Skeletal muscle cell (primary cell): Measurements from ENCODE around the gene PRR30.

ENCODE experiments used
- DNase-seq: peaks from one replicate; pipeline ENCODE4 v3.0.0-alpha.2; 2010; ENCODE audit warnings: low read depth
- H3K4me3 ChIP-seq: 2 replicates; pipeline ENCODE4 v1.5.1; 2011; ENCODE audit warnings: low read depth, mild to moderate bottlenecking, control low read depth, low read length, moderate library complexity

Gene PRR30

DNA sequence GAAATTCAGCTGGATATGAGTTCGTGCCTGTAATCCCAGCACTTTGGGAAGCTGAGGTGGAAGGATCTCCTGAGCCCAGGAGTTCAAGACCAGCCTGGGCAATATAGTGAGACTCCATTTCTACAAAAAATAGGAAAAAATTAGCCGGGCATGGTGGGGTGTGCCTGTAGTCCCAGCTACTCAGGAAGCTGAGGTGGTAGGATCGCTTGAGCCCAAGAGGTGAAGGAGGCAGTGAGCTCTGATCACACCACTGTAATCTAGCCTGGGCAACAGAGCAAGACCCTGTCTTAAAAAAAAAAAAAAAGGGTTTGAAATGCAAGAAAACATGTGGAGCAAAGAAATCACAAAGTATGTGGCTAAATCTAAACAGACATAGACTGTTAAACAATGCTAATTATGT is 30.1 kb downstream of the PRR30 start:
- no peak overlapping the region for H3K4me3 ChIP-seq

DNA sequence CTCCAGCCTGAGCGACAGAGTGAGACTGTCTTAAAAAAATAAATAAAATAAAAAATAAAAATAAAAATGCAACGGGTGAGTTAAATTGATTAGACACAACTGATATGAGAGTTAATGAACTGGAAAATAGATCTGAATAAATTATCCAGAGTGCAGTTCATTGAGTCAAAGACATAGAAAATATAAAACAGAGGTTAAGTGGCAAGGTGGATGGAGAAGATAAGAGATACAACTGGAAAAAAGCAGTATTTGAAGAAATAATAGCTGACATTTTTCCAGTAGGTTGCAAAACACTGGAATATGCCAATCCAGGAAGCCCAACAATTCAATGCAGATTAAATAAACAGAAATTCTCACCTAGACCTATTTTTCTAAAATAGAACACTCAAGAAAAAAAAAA is 31.0 kb downstream of the PRR30 start:
- H3K4me3 ChIP-seq = no peak overlapping the region
- DNase-seq = no peak

More for the DNA sequence above, 30.1 kb downstream of the PRR30 start:
- no peak for DNase-seq

DNA sequence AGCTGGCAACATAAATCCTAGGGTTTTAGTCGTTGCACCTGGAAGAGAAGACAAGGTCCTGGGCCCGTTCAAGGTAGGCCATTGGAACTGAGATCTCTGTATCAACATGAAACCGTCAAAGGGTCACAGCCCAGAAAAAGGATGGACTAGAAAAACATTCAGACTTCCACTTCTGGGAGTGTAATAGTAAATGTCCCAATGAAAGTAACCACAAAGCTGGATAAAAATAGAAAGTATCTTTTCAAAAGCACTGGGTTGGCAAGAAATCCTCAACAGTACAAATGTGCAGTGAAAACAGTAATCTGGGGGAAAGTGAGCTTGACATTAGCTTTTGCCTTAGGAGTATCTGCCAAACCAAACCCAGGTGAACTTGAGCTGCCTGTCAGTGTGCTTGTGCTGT is 33.2 kb downstream of the PRR30 start:
- no peak overlapping the region for H3K4me3 ChIP-seq
- no peak for DNase-seq

DNA sequence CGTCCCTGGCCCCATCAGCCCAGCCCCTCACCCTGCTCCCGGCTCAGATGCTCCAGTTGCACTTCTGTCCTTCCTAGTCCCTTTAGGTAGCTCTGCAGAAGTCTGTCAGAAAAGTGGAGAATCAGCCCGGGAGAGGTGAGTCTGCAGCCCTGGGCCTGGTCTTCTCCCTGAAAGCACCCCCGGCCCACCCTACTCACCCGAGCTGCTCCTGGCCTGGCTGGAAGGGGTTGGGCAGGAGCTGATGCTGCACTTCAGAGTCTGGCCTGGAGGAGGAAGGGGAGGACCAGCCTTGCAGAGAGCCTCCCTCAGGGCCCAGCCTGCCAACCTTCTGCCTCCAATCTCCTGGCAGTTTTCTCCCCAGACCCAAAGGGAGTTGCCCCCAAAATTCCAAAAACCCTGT is 36.9 kb downstream of the PRR30 start:
- no peak for DNase-seq
- no peak overlapping the region for H3K4me3 ChIP-seq

DNA sequence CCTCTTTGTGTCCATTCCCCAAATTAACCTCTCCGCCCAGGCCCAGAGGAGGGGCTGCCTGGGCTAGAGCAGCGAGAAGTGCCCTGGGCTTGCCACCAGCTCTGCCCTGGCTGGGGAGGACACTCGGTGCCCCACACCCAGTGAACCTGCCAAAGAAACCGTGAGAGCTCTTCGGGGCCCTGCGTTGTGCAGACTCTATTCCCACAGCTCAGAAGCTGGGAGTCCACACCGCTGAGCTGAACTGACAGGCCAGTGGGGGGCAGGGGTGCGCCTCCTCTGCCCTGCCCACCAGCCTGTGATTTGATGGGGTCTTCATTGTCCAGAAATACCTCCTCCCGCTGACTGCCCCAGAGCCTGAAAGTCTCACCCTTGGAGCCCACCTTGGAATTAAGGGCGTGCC is 39.2 kb downstream of the PRR30 start:
- no peak for DNase-seq
- no peak overlapping the region for H3K4me3 ChIP-seq

DNA sequence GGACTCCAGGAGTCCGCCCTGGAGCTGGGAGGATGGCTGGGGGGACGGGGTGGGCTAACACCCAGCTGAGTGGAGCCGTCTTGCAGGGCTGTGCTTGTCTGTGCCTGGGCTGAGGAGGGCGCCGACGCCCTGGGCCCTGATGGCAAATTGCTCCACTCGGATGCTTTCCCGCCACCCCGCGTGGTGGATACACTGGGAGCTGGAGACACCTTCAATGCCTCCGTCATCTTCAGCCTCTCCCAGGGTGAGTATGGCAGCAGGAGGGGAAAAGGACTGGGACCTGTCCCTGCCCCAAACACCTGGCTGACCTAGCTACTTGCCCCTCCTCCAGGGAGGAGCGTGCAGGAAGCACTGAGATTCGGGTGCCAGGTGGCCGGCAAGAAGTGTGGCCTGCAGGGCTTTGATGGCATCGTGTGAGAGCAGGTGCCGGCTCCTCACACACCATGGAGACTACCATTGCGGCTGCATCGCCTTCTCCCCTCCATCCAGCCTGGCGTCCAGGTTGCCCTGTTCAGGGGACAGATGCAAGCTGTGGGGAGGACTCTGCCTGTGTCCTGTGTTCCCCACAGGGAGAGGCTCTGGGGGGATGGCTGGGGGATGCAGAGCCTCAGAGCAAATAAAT is 39.8 kb downstream of the PRR30 start:
- DNase-seq = no peak
- H3K4me3 ChIP-seq = no peak overlapping the region

DNA sequence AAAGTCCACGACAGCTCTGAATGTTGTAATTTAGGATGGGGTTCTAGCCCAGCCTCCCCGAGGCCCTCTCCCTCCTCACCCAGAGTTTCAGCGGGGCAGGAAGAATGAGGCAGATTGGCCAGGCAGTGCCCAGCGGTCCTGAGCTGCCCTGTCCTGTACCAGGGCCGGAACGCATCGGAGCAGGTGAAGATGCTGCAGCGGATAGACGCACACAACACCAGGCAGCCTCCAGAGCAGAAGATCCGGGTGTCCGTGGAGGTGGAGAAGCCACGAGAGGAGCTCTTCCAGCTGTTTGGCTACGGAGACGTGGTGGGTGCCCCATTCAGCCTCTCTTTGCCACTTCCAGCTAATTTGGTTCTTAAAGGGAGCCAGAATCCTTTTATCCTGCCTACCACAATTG is 41.9 kb downstream of the PRR30 start:
- H3K4me3 ChIP-seq = no peak overlapping the region
- no peak for DNase-seq

DNA sequence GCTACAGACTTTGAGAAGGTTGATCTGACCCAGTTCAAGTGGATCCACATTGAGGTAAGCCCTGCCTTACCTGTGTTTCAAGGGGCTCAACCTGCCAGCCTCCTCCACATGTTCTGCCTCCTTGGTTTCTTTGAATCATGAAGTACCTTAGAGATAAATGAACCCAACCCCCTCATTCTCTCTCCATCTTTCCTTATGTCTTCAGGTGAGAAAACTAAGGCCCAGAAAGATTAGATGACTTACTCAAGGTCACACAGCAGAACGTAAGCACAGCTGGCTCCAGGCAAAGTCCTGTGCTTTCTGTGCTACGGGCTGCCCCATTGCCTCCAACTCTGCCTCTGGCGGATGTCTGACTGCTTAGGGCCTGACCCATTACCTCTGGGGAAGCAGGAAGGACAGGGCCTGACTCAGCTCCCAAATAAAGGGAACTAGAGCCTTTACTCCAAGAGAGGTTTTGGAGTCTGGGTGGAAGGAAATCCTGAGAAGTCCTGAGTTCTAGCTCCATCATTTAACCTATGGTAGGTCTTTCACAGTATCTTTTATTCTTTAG is 42.4 kb downstream of the PRR30 start:
- no peak for DNase-seq

DNA sequence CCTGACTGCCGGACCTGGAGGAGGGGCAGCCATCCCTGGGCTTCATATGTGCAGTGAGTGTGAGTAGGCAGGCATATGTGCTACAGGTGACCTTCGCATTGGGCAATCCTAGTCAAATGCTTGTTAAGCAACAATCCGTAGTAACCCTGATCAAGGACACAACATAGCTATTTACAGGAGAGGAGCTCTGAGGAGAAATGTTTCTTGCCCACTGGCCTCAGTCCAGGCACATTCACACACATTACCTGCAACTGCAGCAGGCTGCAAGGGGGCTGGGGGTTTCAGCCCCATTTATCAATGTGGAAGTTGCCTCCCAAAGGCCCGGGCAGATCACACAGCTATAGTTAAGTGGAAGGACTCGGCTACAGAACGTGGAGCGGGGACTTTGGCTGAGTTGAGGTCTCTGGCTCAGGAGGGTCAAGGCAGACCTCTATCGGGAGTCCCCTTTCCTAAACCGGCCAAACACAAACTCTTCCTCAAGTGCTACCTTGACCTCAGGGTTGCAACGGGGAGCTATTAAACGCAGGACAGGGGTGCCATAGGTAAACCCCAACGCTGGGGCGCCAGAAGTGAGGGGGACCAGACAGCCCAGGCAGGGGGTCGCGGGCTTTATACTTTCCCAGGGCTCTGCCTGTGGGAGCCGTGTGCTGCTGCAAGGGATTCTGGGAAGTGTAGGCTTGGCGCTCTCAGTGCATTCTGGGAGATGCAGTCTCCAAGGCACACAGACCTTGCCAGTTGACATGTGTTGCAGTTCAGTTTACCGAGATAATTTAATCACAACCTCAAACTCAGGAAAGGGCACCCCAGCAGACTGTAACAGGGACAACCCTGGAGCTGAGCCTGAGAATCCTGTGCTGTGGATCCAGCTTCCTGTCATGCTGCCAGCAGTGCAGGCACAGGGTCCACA is 43.2 kb downstream of the PRR30 start:
- no peak for DNase-seq
- H3K4me3 ChIP-seq = peak overlapping the region; percentile 20

More for the DNA sequence above, 42.4 kb downstream of the PRR30 start:
- no peak overlapping the region for H3K4me3 ChIP-seq

DNA sequence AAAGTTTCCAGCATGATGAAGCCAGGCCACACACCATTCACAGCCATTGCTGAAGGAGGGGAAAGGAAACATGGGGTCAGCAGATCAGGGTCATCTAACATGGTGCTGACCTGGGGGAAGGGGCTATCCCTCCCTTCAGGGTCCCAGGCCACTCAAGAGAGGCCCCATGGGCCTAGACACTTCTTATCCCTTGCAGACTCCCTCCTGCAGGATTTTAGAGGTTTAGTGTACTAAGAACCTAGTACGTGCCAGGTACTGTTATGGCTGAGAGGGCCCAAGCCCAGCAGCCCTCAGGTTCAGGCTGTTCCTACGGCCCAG is 43.8 kb downstream of the PRR30 start:
- no peak overlapping the region for H3K4me3 ChIP-seq
- no peak for DNase-seq

DNA sequence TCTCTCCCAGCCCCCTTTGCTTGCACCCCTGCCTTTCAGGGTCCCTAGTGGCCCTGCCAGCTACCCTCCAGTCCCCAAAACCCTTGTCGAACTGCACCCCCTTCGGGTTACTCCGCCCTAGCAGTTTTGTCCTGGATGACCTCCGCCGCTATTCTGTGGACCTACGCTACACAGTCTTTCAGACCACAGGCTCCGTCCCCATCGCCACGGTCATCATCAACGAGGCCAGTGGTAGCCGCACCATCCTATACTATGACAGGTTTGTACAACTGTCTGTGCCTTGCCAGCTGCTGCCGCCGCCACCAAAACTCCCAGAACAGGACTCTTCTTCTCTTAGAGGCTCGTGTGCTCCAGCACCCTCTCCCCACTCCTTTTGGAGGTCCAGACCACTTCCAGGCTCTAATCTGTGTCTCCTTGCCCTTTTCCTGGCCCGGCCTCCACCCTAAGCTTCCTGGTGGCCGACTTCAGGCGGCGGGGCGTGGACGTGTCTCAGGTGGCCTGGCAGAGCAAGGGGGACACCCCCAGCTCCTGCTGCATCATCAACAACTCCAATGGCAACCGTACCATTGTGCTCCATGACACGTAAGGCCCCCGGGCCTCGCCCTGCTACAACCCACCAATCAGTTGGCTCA is 44.7 kb downstream of the PRR30 start:
- no peak overlapping the region for H3K4me3 ChIP-seq

DNA sequence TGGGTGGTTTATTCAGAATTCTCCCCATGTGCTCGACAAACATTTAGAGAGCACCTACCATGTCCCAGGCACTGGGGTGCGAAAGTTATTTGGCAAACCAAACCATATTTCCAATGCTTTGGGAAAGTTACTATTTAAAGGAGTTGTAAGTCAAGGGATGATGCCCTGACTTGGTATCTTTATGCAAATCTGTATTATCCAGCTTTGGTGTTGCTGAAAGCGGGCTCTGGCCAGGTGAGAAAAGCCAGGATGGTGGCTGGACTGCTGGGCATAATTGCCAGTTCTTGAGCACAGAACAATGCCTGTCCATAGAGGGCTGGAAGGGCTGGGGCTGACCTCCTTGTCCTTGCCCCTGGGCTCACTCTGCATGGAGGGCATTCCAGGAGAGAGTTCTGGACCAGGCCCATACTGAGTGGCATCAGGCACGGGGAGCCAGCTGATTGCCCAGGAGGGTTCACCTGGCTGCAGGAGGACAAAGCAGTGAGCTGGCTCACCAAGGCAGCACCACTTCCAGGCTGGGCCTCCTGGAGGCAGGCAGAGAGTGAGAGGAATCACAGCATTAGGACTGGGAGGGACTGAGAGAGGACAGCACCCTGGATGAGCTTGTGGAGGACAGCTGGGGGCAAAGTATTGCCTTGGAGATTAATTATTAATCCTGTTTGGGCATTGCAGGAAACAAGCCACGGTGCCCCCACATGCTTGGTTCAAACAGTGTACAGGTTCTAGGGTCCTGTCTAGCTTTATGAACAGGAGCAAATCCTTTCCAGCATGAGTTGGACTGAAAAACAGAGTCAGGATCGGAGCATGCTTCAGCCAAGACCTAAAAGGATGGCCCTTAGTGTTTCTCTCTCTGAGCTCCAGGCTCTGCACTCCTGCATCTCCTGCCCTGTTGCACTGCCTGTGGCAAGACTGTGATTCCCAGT is 45.5 kb downstream of the PRR30 start:
- no peak for DNase-seq
- no peak overlapping the region for H3K4me3 ChIP-seq

More for the DNA sequence above, 44.7 kb downstream of the PRR30 start:
- no peak for DNase-seq

DNA sequence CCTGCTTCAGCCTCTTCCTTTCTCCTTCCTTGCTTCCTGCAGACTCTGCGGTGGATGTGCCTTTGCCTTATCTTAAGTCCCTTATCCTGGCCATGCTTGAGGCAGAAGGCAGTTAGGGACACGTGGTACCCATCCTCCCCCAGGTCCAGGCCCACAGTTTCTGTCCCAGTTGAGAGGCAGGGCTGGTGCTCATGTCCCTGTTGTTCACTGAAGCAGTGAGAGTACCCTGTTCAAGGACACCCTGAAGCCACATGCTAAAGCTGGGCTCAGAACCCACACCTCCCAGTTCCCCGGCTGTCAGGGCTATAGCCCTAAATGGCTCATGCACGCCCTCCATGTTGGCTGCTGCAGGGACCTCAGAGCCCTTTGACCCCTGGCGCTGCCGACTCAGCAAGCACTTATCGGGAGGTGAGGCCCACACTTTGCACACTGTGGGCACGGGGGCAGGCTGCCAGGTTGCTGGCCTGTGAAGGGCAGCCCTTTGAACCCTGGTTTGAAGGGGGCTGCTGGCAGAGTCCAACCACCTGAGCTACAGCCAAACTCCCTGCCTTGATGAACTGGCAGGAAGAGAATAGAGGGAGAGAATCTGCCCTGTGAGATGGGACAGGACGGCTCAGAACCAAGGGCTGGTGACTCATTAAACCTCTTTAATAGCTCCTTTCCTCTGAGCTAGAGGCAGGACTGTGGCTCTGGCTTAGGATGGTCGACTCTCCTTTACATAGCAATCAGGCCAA is 46.3 kb downstream of the PRR30 start:
- DNase-seq = no peak
- no peak overlapping the region for H3K4me3 ChIP-seq

DNA sequence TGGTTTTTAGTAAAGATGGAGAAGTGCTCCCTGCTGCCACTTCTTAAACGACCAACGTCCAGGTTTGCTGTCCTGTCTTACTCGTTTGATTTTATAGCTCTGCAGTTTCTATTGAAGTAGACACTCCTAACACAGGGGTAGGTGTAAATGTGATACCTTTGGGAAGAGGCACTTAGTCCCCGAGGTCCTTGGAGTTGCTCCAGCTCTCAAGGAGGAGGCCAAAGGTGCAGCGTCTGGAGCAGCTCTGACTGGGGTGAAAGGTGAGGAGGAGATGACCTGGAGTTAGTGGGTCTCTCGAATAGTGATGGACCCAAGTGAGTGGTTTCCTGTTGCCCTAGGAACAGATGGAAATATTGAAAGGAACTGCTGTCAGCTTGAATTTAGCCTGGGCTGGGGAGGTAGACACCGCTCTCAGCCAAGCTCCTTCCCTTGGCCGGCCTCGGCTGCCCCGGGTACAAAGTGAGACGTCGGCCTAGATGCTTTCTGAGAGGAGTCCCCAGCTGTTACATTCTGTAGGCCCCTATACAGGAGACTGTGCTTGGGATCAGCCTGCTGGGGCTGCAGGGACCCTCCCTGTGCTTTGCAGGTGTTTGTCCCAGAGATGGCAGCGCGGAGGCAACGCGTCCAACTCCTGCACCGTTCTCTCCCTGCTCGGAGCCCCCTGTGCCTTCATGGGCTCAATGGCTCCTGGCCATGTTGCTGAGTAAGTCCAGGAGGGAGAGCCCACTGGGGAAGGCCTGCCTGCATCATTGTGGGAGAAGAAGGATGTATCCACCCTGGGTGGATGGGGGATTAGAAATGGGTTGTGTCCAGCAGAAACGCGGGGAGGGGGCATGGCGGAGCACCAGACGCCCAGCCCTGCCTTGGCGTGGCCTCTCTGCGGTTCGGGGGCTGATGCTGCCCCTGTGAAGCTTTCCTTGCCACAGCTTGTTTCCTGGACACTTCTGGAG is 47.2 kb downstream of the PRR30 start:
- no peak overlapping the region for H3K4me3 ChIP-seq
- no peak for DNase-seq

DNA sequence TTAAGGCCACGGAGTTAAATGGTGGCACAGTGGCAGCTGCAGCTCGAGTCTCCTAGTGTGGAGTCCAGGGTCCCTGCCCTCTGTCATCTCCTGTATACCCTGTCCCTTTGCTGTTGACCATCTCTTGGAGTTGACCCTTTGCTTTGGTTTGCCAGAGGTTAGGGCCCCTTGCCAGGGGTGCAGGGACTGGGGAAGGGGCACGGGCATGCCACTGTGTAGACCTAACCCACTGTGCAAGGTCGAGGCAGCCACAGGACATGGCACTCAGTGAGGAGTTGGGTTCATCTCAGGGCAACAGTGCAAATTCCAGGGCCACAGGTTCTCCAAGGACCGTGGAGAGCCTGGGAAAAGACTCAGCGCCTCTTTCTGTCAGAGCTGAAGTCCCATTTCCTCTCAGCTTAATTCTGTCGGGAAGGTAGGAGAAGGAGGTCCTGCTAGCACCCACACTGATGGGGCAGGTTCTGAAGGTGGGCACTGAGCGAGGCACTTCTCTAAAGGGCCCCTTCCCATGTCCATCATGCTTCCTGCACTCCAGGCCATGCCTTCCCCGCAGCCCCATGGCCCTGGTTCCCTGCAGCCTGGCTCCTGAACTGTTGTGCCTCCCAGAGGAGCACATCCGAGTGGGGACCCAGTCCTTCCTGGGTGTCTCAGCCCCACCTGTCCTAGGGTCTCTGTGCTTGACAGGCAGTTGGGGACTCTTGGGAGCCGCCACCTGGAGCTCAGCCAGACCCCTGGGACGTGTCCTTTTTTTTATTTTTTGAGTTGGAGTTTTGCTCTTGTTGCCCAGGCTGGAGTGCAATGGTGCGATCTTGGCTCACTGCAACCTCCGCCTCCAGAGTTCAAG is 49.9 kb downstream of the PRR30 start:
- H3K4me3 ChIP-seq = no peak overlapping the region
- DNase-seq = no peak

DNA sequence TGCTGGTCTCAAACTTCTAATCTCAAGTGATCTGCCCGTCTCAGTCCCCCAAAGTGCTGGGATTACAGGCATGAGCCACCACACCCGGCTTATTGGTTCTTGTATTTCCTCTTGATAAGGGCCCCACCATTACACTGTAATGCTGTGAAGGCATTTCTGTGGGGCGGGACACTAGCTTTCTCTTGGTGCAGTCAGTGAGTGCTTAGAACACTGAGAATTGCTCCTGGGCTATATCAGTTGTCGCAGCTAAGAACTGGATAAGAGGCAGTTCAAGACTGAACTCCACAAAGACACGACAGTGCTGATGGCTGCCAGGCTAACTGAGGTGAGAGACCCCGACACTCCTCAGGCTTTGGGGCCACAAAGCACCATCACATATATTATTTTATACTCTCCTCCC is 50.6 kb downstream of the PRR30 start:
- no peak for DNase-seq

More for the DNA sequence above, 50.6 kb downstream of the PRR30 start:
- no peak overlapping the region for H3K4me3 ChIP-seq
